MM.1S (cell line): ENCODE data around the gene KCTD15.
A peak's percentile ranks its signal among the peaks of the same experiment; 100 is the strongest.

Source experiments
- DNase-seq: peaks from one replicate; pipeline ENCODE4 v3.0.0-alpha.2; 2015
- H2AFZ ChIP-seq: fragments of 300-600 bp; sonication (generic); 2 replicates; pipeline ENCODE4 v1.6.0; 2016; ENCODE audit warnings: antibody characterized with exemption, low read length
- H3F3A ChIP-seq: fragments of 300-600 bp; sonication (generic); 2 replicates; pipeline ENCODE4 v1.6.1; 2016; ENCODE audit warnings: mild to moderate bottlenecking, antibody characterized with exemption, low read length, moderate library complexity, mixed read lengths; ENCODE audit not compliant: insufficient read depth
- H3K27ac ChIP-seq: fragments of 300-600 bp; sonication (generic); 2 replicates; pipeline ENCODE4 v1.5.1; 2016; ENCODE audit warnings: mild to moderate bottlenecking, low read length
- H3K27me3 ChIP-seq: fragments of 300-600 bp; sonication (generic); replicated peaks from 2 replicates; pipeline ENCODE4 v1.6.0; 2016; ENCODE audit warnings: low read length; ENCODE audit not compliant: insufficient read depth
- H3K36me3 ChIP-seq: fragments of 300-600 bp; sonication (generic); replicated peaks from 2 replicates; pipeline ENCODE4 v1.6.1; 2016; ENCODE audit warnings: mild to moderate bottlenecking, low read length, mixed read lengths; ENCODE audit not compliant: insufficient read depth
- H3K4me1 ChIP-seq: fragments of 300-600 bp; sonication (generic); 2 replicates; pipeline ENCODE4 v1.6.1; 2016; ENCODE audit warnings: low read length, mixed read lengths
- H3K4me2 ChIP-seq: fragments of 300-600 bp; sonication (generic); 2 replicates; pipeline ENCODE4 v1.6.0; 2016; ENCODE audit warnings: low read depth, low read length
- H3K4me3 ChIP-seq: fragments of 300-600 bp; sonication (generic); 2 replicates; pipeline ENCODE4 v1.5.1; 2016; ENCODE audit warnings: low read length, mixed read lengths
- H3K79me2 ChIP-seq: fragments of 300-600 bp; sonication (generic); 2 replicates; pipeline ENCODE4 v1.6.1; 2016; ENCODE audit warnings: mixed run types, low read length, mixed read lengths
- H3K9ac ChIP-seq: fragments of 300-600 bp; sonication (generic); 2 replicates; pipeline ENCODE4 v1.6.1; 2016; ENCODE audit warnings: low read length, mixed read lengths
- H3K9me2 ChIP-seq: fragments of 300-600 bp; sonication (generic); replicated peaks from 2 replicates; pipeline ENCODE4 v1.6.1; 2016; ENCODE audit warnings: mild to moderate bottlenecking, low read length, mixed read lengths; ENCODE audit not compliant: insufficient read depth
- H3K9me3 ChIP-seq: fragments of 300-600 bp; sonication (generic); replicated peaks from 2 replicates; pipeline ENCODE4 v1.6.1; 2016; ENCODE audit warnings: mild to moderate bottlenecking, low read length, mixed read lengths; ENCODE audit not compliant: insufficient read depth
- H4K20me1 ChIP-seq: fragments of 300-600 bp; sonication (generic); 2 replicates; pipeline ENCODE4 v1.6.1; 2016; ENCODE audit warnings: mild to moderate bottlenecking, low read length, moderate library complexity, mixed read lengths; ENCODE audit not compliant: insufficient read depth
- CTCF ChIP-seq: fragments of 300-600 bp; sonication (generic); IDR thresholded peaks from 2 replicates; pipeline ENCODE4 v1.5.1; 2016; ENCODE audit warnings: antibody characterized with exemption, low read length, mixed read lengths
- EZH2 ChIP-seq: fragments of 300-600 bp; sonication (generic); optimal IDR thresholded peaks from 2 replicates; pipeline ENCODE3; 2017; ENCODE audit warnings: low read depth, mild to moderate bottlenecking, antibody characterized with exemption, low read length, mixed read lengths
- EZH2phosphoT487 ChIP-seq: fragments of 300-600 bp; sonication (generic); IDR thresholded peaks from 2 replicates; pipeline ENCODE4 v1.6.1; 2018; ENCODE audit warnings: antibody characterized with exemption, low read length

KCTD15 gene

GRCh38 chr19:33766623-33767022 lies 30.0 kb upstream of the KCTD15 start:
- Histone ChIP-seq H3F3A (no peaks in the 10 kb centered on the region), H3K36me3 (no peaks in the 10 kb centered on the region), H2AFZ (no peak overlapping the region), H3K27ac (no peak overlapping the region), H3K9me2 (no peaks in the 10 kb centered on the region), H4K20me1 (no peaks in the 10 kb centered on the region), H3K4me2 (no peak overlapping the region), H3K27me3 (peaks cover 9% of the 10 kb centered on the region), H3K9ac (no peak overlapping the region), H3K9me3 (no peaks in the 10 kb centered on the region), H3K79me2 (no peaks in the 10 kb centered on the region), H3K4me3 (no peak overlapping the region), H3K4me1 (no peaks in the 10 kb centered on the region)
- no peak for TF ChIP-seq CTCF
- no peak for TF ChIP-seq EZH2
- TF ChIP-seq EZH2phosphoT487 = no peak
- DNase-seq = no peak

- DNase-seq = peak; percentile 29
- Histone ChIP-seq H3K27me3 (peaks cover 9% of the 10 kb centered on the region), H4K20me1 (no peaks in the 10 kb centered on the region), H3K79me2 (no peaks in the 10 kb centered on the region), H3K4me3 (no peak overlapping the region), H3K9me3 (no peaks in the 10 kb centered on the region), H3K36me3 (no peaks in the 10 kb centered on the region), H3K9me2 (no peaks in the 10 kb centered on the region), H3K4me1 (no peaks in the 10 kb centered on the region), H3K9ac (no peak overlapping the region), H3K4me2 (no peak overlapping the region), H3K27ac (no peak overlapping the region), H3F3A (no peaks in the 10 kb centered on the region), H2AFZ (no peak overlapping the region)
- TF ChIP-seq EZH2 (no peak), CTCF (peak; percentile 46), EZH2phosphoT487 (no peak)
These were observed 28.7 kb upstream of the KCTD15 start for GRCh38 chr19:33767898-33768413.

GRCh38 chr19:33769208-33769607 lies 27.5 kb upstream of the KCTD15 start:
- no peak overlapping the region for H2AFZ ChIP-seq
- TF ChIP-seq EZH2phosphoT487 (no peak), CTCF (no peak), EZH2 (no peak)
- no peaks in the 10 kb centered on the region for H3K36me3 ChIP-seq
- H3K4me1 ChIP-seq = no peaks in the 10 kb centered on the region
- H3K27me3 ChIP-seq = peaks cover 9% of the 10 kb centered on the region
- no peaks in the 10 kb centered on the region for H3K9me3 ChIP-seq
- no peaks in the 10 kb centered on the region for H4K20me1 ChIP-seq
- no peak overlapping the region for H3K9ac ChIP-seq
- no peaks in the 10 kb centered on the region for H3K9me2 ChIP-seq
- no peaks in the 10 kb centered on the region for H3F3A ChIP-seq
- H3K27ac ChIP-seq = no peak overlapping the region
- no peak overlapping the region for H3K4me2 ChIP-seq
- no peaks in the 10 kb centered on the region for H3K79me2 ChIP-seq
- H3K4me3 ChIP-seq = no peak overlapping the region
- no peak for DNase-seq
